Erythroblast (primary cell): ENCODE results near the gene FNIP2.

ENCODE experiments used
- GATA1 ChIP-seq: IDR thresholded peaks from 2 replicates; pipeline ENCODE4 v1.6.1; 2011; ENCODE audit warnings: low read depth, mild to moderate bottlenecking, control low read depth, low read length, moderate library complexity
- POLR2A ChIP-seq: IDR thresholded peaks from 2 replicates; pipeline ENCODE4 v1.6.1; 2011; ENCODE audit warnings: mild to moderate bottlenecking, low read length

DNA sequence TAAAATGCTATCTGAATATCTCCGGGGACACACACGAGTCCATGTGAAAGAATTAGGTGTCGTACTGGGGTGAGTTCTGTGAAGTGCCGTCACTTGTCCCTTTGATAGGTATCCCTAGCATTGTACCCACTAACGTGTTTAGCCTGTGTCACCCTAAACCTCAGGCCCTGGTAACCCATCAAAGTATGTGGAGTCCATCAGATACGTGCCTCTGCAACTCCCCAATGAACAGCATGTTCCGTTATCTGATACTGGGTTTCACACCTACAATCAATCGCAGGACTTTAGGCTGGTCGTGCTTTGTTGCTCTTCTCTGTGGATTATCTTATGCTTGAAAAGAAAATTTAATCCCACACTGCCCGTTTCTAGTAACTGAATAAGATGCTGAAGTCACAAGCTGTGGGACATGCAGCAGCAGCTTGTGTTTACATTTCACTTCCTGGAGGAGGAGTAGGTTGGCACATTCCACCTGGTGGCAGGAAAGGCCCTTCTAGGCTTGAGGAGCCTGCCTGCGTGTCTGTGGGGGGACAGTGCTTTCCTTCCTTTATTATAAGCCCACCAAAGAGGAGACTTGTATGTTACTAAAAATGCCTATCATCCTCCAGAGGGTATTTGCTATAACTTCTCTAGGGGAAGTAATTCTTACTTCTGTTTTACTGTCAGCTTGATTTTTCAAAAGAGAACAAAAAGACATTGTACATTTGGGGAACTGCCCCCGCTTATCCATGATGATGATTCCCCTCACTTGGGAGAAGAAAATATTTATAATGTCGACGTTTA, 127.2 kb downstream of the FNIP2 start:
- TF ChIP-seq POLR2A (no peak), GATA1 (no peak)
